PFSK-1 (cell line): ENCODE results near the gene F10.

Experiments
- FOXP2 ChIP-seq: optimal IDR thresholded peaks from 2 replicates; pipeline ENCODE3; 2011; ENCODE audit warnings: borderline replicate concordance, control low read depth, inconsistent platforms; ENCODE audit not compliant: insufficient read depth; ENCODE audit errors: extremely low read length, extremely low read depth
- POLR2AphosphoS5 ChIP-seq: IDR thresholded peaks from 2 replicates; pipeline ENCODE4 v1.6.1; 2012; ENCODE audit warnings: low read depth, mild to moderate bottlenecking, control low read depth, low read length, moderate library complexity
- REST ChIP-seq, 2 experiments: IDR thresholded peaks; 2 replicates each; pipeline versions ENCODE4 v1.6.1 to v1.8.0; 2011 to 2012; ENCODE audit warnings: low read depth in 2 of 2, low read length in 2 of 2, control low read depth in 1 of 2, inconsistent platforms in 1 of 2, mild to moderate bottlenecking in 1 of 2, moderate library complexity in 1 of 2; ENCODE audit not compliant: insufficient read depth in 1 of 2
- SIN3A ChIP-seq: IDR thresholded peaks from 2 replicates; pipeline ENCODE4 v1.6.1; 2012; ENCODE audit warnings: mild to moderate bottlenecking, low read length, moderate library complexity, borderline replicate concordance; ENCODE audit not compliant: insufficient read depth
- TAF1 ChIP-seq: IDR thresholded peaks from 2 replicates; pipeline ENCODE4 v1.6.1; 2012; ENCODE audit warnings: low read length, control low read depth, borderline replicate concordance; ENCODE audit not compliant: insufficient read depth

F10 gene

GRCh38 chr13:113089693-113090414 lies 32.7 kb upstream of the F10 start:
- TF ChIP-seq POLR2AphosphoS5 (no peak), SIN3A (no peak), TAF1 (no peak), FOXP2 (no peak), REST (IDR thresholded peaks at IDR 0.05; ENCODE audit: insufficient read depth in 1 of 2, low read depth in 2 of 2, low read length in 2 of 2) (no peak)

- TF ChIP-seq SIN3A (no peak), FOXP2 (no peak), TAF1 (no peak), POLR2AphosphoS5 (no peak), REST (IDR thresholded peaks at IDR 0.05; ENCODE audit: insufficient read depth in 1 of 2, low read depth in 2 of 2, low read length in 2 of 2) (no peak)
These were observed 32.2 kb upstream of the F10 start for GRCh38 chr13:113090415-113090770.

GRCh38 chr13:113090806-113091205 lies 31.8 kb upstream of the F10 start:
- TF ChIP-seq TAF1 (no peak), POLR2AphosphoS5 (no peak), SIN3A (no peak), FOXP2 (no peak), REST (IDR thresholded peaks at IDR 0.05; ENCODE audit: insufficient read depth in 1 of 2, low read depth in 2 of 2, low read length in 2 of 2) (no peak)

GRCh38 chr13:113091211-113091771 lies 31.3 kb upstream of the F10 start:
- TF ChIP-seq SIN3A (no peak), POLR2AphosphoS5 (no peak), FOXP2 (no peak), REST (IDR thresholded peaks at IDR 0.05; ENCODE audit: insufficient read depth in 1 of 2, low read depth in 2 of 2, low read length in 2 of 2) (no peak), TAF1 (no peak)
